ENCODE data around the gene GPR39. TPM values are rescaled to one million over a fixed set of nuclear protein-coding genes. Genes with fewer than 3 reads are reported as not detected.

Gene GPR39
- total and polyA plus RNA-seq, 10 donors: 0.05 TPM; not detected in 9

GRCh38 chr2:132589111-132589830, 172.7 kb downstream of the GPR39 start:
- no peak overlapping the region for H3K4me3 ChIP-seq
- TF ChIP-seq CTCF (IDR thresholded peaks at IDR 0.05 in 8 of 11, conservative IDR thresholded peaks at IDR 0.05 in 3 of 11) (no peak), POLR2AphosphoS5 (IDR thresholded peaks at IDR 0.05) (no peak), POLR2A (IDR thresholded peaks at IDR 0.05) (no peak)

GRCh38 chr2:132589966-132590365, 173.4 kb downstream of the GPR39 start:
- no peaks in the 10 kb centered on the region for H3K36me3 ChIP-seq
- no peaks in the 10 kb centered on the region for H3K4me1 ChIP-seq
- no peak for DNase-seq
- no peaks in the 10 kb centered on the region for H3K27me3 ChIP-seq (replicated peaks in 1 of 7)
- no peak overlapping the region for H3K4me3 ChIP-seq
- H3K9me3 ChIP-seq: no peaks in the 10 kb centered on the region
- no peak overlapping the region for H3K27ac ChIP-seq
- intact Hi-C loops (cut with DNase I; ENCODE audit: low total_unique reads): no loop called here
- no peak for TF ChIP-seq CTCF (IDR thresholded peaks at IDR 0.05 in 8 of 11, conservative IDR thresholded peaks at IDR 0.05 in 3 of 11)
- no peak for TF ChIP-seq POLR2AphosphoS5 (IDR thresholded peaks at IDR 0.05)
- no peak for TF ChIP-seq POLR2A (IDR thresholded peaks at IDR 0.05)

More at GRCh38 chr2:132589111-132589830, 172.7 kb downstream of the GPR39 start:
- no peak overlapping the region for H3K27ac ChIP-seq
- DNase-seq: no peak
- no peaks in the 10 kb centered on the region for H3K27me3 ChIP-seq (replicated peaks in 1 of 7)
- no peaks in the 10 kb centered on the region for H3K4me1 ChIP-seq
- H3K36me3 ChIP-seq: no peaks in the 10 kb centered on the region
- no peaks in the 10 kb centered on the region for H3K9me3 ChIP-seq
- WGBS, 5 donors: 54 to 65% (median 60%) methylated on average over 8 of the region's 8 CpGs
- intact Hi-C loops (cut with DNase I; ENCODE audit: low total_unique reads): no loop called here

GRCh38 chr2:132593171-132593570, 176.6 kb downstream of the GPR39 start:
- no peaks in the 10 kb centered on the region for H3K36me3 ChIP-seq
- H3K4me3 ChIP-seq: no peak overlapping the region
- TF ChIP-seq POLR2A (IDR thresholded peaks at IDR 0.05) (no peak), POLR2AphosphoS5 (IDR thresholded peaks at IDR 0.05) (no peak), CTCF (IDR thresholded peaks at IDR 0.05 in 8 of 11, conservative IDR thresholded peaks at IDR 0.05 in 3 of 11) (no peak)
- peaks cover 0 to 4% (median 0%) of the 10 kb centered on the region in 7 donors for H3K27me3 ChIP-seq (replicated peaks in 1 of 7)
- 69 to 86% (median 74%) methylated on average over 2 of the region's 2 CpGs for WGBS, 5 donors
- DNase-seq: no peak
- no peak overlapping the region for H3K27ac ChIP-seq
- no peaks in the 10 kb centered on the region for H3K4me1 ChIP-seq
- H3K9me3 ChIP-seq: peaks cover 0 to 12% (median 4%) of the 10 kb centered on the region in 8 donors
- intact Hi-C loops (cut with DNase I; ENCODE audit: low total_unique reads): no loop called here

- H3K9me3 ChIP-seq: peaks cover 0 to 20% (median 4%) of the 10 kb centered on the region in 8 donors
- no peak overlapping the region for H3K4me3 ChIP-seq
- intact Hi-C loops (cut with DNase I; ENCODE audit: low total_unique reads): no loop called here
- TF ChIP-seq POLR2AphosphoS5 (IDR thresholded peaks at IDR 0.05) (no peak), POLR2A (IDR thresholded peaks at IDR 0.05) (no peak), CTCF (IDR thresholded peaks at IDR 0.05 in 8 of 11, conservative IDR thresholded peaks at IDR 0.05 in 3 of 11) (no peak)
- H3K36me3 ChIP-seq: no peaks in the 10 kb centered on the region
- no peak for DNase-seq
- 67 to 79% (median 73%) methylated on average over 6 of the region's 6 CpGs for WGBS, 5 donors
- H3K4me1 ChIP-seq: no peaks in the 10 kb centered on the region
- H3K27me3 ChIP-seq (replicated peaks in 1 of 7): peaks cover 0 to 8% (median 0%) of the 10 kb centered on the region in 7 donors
- no peak overlapping the region for H3K27ac ChIP-seq
Observed at GRCh38 chr2:132595186-132595585, 178.6 kb downstream of the GPR39 start.

Measured in spleen (tissue), 11 donors.